Spleen (tissue), 7 donors: ENCODE data around the gene TMEM181.

Source experiments
- CTCF ChIP-seq, 11 experiments: fragments of 200-600 bp in 7 of 11; fragments of 450-650 bp in 4 of 11; sonication (generic) in 4 of 11; IDR thresholded peaks in 8 of 11; conservative IDR thresholded peaks in 3 of 11; 1 replicate in 7 of 11; 2 replicates in 4 of 11; pipeline versions ENCODE4 v1.4.0 to v1.8.0; 2016 to 2021; ENCODE audit warnings: antibody characterized with exemption in 11 of 11, inconsistent platforms in 4 of 11, mild to moderate bottlenecking in 1 of 11
- POLR2AphosphoS5 ChIP-seq, 3 donors: sonication (generic); formaldehyde crosslinking; IDR thresholded peaks; one replicate each; pipeline ENCODE4 v1.5.1; 2017; ENCODE audit warnings: antibody characterized with exemption in 3 of 3
- donor health status: DM: no; HTN: no; CAD: no; lungs with moderate emphysema.
- donor health status: DM: no; HTN: no; CAD: no.
- donor health status: DM: no; HTN: no; CAD: no.

GRCh38 chr6:158596861-158597260 lies 37.0 kb downstream of the TMEM181 start:
- TF ChIP-seq CTCF (IDR thresholded peaks at IDR 0.05 in 8 of 11, conservative IDR thresholded peaks at IDR 0.05 in 3 of 11) (no peak), POLR2AphosphoS5 (IDR thresholded peaks at IDR 0.05) (no peak)
